Measurements from ENCODE around the gene MAP3K6.
"Not testable (repeated sequence)": the region's sequence is repeated elsewhere in the genome, so short reads cannot be mapped to it uniquely, and the experiment has no call there.

Gene MAP3K6, protein sequence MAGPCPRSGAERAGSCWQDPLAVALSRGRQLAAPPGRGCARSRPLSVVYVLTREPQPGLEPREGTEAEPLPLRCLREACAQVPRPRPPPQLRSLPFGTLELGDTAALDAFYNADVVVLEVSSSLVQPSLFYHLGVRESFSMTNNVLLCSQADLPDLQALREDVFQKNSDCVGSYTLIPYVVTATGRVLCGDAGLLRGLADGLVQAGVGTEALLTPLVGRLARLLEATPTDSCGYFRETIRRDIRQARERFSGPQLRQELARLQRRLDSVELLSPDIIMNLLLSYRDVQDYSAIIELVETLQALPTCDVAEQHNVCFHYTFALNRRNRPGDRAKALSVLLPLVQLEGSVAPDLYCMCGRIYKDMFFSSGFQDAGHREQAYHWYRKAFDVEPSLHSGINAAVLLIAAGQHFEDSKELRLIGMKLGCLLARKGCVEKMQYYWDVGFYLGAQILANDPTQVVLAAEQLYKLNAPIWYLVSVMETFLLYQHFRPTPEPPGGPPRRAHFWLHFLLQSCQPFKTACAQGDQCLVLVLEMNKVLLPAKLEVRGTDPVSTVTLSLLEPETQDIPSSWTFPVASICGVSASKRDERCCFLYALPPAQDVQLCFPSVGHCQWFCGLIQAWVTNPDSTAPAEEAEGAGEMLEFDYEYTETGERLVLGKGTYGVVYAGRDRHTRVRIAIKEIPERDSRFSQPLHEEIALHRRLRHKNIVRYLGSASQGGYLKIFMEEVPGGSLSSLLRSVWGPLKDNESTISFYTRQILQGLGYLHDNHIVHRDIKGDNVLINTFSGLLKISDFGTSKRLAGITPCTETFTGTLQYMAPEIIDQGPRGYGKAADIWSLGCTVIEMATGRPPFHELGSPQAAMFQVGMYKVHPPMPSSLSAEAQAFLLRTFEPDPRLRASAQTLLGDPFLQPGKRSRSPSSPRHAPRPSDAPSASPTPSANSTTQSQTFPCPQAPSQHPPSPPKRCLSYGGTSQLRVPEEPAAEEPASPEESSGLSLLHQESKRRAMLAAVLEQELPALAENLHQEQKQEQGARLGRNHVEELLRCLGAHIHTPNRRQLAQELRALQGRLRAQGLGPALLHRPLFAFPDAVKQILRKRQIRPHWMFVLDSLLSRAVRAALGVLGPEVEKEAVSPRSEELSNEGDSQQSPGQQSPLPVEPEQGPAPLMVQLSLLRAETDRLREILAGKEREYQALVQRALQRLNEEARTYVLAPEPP (N-terminal part only)

DNA sequence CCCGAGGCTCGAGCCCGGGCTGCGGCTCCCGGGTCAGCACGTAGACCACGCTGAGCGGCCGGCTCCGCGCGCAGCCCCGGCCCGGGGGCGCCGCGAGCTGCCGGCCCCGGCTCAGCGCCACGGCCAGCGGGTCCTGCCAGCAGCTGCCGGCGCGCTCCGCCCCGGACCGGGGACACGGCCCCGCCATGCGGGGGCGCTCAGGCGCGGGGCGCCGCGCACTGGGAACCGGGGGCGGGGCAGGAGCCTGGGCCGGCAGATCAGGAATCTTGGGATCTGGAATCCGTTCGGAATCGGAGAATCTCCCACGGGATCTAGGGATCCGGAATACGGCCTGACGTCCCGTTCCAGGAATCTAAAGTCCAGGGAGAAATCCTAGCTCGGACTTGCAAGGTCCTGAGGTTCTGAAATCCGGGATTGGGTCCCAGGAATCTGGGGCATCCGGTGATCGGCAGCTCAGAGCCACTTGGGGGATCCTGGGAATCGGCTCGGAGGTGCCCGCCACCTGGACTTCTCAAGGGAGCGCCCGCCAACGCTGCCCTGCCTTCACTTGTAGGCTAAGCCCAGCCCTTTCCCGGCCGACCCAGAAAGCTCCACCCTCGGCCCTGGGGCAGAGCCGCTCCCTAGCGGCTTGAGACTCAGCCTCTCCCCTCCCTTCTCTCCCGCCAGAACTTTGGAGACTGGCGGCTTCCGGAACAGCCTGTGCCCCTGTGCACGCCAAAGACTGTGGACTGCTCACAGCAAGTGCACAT is at the start of gene MAP3K6:
Gene MAP3K6 (minus strand): TSS at position 551 of the 749 bp plus-strand sequence. CDS start 364 bp downstream, at position 187.
- no peak for DNase-seq (ENCODE audit: low read depth in 2 of 2)

DNA sequence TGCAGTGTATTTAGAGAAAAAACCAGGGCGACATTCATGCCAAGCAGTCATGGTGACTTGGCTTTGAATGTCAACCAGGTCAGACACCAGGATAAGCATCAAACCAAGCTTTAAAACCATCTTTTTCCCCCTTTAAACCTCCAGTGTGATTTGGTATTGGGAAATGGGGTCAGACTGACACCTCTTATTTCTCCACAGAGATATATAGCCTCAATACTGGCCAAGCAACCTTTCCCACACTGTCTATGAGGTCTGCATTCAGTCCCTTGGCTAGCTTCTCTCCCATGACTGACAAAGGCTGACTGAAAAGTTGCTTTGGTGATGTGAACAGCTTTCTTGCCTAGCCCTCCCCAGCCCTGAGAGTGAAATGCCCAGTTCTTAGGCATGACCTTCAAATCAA is 47.3 kb upstream of the MAP3K6 start:
- DNase-seq (ENCODE audit: low read depth in 2 of 2) = no peak

DNA sequence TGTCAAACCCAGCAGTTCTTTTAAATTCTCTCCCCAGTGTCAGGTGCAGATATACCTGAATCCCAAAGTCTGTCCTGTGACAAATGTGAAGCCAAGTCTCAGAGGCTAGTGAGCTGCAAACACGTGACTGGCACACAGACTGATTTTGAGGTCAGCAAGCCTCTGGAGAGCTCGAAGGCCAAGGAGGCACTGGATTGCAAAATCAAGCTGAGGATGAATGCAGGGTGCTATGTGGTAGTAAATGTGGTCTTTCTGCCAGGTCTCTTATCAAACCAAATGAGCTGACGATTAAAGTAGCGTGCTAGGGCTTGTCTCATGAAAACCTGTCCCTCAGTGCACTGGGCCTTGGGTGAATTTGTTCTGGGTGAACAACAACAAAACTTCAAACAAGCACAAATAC is 46.2 kb upstream of the MAP3K6 start:
- DNase-seq (ENCODE audit: low read depth in 2 of 2) = no peak

DNA sequence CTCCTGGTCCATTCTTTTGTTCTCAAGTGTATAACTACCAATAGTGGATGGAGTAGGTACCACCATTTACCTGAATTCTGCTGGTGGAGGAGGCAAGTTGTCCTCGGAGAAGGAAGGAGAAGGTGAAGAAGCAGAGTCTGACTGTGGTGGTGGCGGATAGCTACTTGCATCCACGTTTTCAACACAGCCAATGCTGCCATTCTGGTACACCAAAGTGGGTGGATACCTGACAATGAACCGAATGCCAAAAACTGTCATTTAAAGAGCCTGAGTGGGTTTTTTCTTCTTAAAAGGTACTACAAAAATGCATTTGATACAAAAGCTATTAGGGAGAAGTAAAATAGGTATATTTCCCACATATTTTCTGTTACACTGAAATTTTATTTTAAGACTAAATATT is 45.7 kb upstream of the MAP3K6 start:
- DNase-seq (ENCODE audit: low read depth in 2 of 2) = no peak

DNA sequence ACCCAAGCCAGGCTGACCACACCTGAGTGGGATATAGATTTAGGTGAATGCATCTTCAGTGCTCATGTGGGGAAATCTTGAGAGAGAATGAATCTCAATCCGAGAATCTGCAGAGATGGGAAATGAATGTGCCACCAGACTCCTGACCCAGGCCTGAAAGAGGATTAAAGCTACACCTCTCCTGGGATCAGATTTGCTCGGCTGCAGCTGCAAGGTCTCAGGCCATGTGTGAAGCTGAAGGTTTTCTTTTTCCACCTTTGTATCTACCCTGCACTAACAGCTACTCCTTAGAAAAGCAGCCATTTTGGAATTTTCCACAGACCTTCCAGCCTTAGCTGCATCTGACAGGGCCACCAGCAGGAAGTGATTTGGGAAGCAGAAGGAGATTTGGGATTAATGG is 43.9 kb upstream of the MAP3K6 start:
- no peak for DNase-seq (ENCODE audit: low read depth in 2 of 2)

DNA sequence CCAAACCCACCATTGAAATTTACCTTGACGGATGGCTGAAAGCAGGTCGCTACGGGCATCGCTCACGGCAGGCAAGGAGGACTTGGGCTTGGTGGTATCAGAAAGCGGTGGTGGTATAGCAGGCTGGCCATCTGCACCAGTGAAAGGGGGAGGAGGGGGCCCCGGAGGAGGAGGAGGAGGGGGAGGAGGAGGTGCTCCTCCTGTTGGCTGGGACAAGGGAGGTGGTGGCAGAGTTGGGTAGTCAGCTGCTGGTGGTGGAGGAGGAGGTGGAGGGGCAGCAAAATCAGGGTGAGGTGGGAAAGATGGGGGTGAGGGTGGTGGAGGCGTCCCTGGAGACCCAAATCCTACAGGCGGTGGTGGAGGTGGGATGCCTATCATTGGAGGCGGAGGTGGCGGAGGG is 42.9 kb upstream of the MAP3K6 start:
- no peak for DNase-seq (ENCODE audit: low read depth in 2 of 2)

DNA sequence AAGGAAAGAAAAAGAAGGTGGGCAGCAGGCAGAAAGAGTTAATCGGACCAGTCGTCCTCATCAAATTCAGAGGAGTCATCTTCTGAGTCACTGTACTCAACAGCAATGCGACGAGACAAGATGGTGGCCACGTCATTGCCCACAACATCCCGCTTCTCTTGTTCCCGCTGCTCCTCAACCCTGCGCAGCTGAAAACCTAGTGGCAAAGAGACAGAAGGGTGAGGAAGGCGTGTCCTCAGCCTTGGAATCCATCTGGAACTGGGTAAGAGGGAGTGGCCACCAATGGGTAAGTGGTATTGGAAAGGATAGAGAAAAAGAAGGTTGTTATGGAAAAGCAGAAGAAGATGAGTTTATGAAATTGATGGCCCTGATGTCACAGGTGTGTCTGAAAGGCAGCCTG is 41.4 kb upstream of the MAP3K6 start:
- no peak for DNase-seq (ENCODE audit: low read depth in 2 of 2)

DNA sequence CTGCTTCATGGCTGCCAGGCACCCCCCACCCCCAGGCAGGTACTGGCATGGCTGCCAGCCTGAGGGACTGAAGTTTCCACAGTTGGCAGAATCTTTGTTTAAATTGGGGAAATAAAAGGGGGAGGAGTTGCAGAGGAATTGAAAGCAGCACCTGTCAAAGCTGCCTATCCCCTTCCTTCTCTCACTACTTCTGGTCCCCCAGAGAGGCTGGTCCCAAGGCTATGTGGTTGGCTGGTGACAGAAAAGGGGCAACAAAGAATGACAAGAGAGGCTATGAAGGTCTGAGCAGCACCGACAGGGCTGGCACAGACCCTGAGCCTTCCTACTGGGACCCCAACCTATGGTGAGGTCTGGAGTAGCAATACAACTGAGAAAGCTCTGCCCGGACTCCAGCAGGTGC is 40.0 kb upstream of the MAP3K6 start:
- DNase-seq (ENCODE audit: low read depth in 2 of 2) = not testable (repeated sequence)

DNA sequence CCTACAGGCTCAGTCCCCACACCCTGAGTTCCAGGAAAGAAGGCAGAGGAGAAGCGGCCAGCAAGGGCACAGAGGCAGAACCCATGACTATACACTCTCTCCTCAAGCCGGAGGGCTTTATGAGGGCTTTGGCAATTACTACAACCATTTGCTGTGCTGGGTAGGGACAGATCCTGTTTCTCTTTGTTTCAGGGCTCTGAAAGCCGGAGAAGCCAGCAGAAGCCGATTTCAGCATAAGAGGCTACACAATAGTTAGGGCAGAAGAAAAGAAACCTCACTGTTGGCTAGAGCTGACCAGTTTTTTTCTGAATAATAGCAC is 39.6 kb upstream of the MAP3K6 start:
- no peak for DNase-seq (ENCODE audit: low read depth in 2 of 2)

DNA sequence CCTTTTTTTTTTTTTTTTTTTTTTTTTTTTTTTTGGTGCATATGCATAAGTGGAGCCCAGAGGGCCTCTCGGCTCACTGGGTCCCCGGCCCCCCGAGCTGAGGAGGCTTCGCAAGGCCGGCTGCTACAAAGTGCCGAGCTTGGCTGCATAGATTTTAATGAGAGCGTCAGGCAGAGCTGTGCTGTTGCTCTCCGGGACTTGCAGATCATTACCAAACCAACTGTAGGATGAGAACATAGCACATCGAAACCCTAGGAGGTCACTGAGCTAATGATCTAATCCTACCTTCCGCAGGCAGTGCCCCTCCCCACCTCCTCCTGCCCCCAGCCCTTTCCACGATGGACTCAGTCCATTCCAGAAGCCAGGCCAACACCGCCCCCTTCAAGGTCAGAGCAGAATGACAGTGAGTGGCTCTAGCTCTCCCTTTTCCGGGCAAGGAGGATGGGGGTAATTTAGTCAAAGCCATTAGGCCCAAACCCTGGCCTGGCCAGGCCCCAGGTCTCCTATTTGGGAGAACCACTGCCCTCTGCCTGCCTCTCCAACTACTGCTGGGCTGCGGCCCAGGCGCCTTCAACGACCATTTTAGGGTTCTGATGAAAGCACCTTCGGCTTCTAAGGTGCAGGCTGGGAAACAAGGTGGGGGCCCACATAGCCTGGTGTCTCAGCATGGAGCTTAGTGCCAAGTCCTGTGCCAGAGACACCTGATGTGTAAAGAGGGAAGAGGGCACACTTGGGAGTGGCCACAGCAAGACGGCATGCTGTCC is 39.0 kb upstream of the MAP3K6 start:
- DNase-seq (ENCODE audit: low read depth in 2 of 2) = not testable (repeated sequence)

DNA sequence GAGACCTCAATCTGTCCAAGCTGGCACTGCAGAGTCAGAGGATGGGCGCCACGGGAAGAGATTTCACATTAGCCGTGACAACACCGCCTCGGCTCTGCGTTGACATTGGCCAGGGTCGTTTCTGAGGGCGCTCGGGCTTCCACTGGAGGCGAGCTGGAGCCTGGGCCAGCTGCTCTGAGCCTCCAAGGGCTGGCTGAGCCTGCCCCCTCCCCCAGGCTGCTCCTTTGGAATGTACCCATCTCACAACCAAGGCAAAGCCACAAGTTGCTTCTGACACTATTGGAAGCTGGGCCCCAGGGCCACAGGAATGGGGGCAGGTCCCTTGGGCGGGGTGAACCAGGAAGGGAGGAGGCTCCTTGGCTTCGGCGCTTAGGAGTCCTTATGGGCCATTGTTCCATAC is 38.3 kb upstream of the MAP3K6 start:
- no peak for DNase-seq (ENCODE audit: low read depth in 2 of 2)

DNA sequence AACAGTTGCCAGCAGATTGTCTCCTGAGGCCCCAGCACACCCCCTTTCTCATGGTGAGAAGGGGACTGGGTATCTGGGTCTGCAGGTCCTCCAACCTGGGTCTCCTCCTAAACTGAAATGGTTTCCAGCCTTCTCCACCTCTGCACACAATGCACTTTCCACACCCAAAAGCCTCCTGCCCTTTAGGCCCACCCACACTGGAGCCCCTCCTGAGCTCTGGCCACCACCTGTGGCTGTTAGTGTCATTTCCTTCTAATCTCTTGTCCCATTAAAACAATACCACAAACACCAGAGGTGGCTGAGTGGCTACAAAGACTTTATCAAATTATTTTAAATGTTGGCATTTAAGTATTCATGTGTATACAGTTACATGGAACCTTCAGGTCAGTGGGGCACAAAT is 37.2 kb upstream of the MAP3K6 start:
- DNase-seq (ENCODE audit: low read depth in 2 of 2) = no peak

DNA sequence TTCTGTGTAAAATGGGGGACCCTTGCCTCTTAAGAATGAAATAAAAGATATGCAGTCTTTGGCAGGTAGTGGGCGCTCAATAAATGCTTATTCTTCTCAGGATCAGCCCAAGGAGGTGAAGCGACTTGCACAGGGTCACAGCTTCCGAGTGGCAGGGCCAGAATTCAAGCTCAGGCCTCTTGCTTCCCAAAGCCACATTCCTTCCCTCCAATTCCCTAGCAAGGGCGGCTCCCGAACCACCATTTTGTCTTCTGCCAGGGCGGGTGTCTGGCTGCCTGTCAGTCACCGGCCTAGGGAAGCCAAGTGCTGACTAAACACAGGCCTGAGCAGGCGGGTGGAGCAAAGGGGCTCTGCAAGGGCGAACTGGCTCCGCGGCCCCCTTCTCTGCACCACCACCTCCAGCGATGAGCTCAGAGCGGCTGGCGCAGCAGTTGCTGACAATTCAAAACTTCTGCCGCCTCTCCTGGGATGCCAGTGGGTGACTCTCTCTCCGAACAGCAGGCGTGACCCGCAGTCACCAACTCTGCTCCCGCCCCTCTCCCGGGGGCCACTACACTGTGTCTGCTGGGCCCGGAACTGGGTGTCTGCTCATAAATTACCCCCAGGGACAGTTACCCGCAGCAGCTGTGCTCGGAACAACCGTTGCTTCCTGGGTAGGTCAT is 36.4 kb upstream of the MAP3K6 start:
- no peak for DNase-seq (ENCODE audit: low read depth in 2 of 2)

DNA sequence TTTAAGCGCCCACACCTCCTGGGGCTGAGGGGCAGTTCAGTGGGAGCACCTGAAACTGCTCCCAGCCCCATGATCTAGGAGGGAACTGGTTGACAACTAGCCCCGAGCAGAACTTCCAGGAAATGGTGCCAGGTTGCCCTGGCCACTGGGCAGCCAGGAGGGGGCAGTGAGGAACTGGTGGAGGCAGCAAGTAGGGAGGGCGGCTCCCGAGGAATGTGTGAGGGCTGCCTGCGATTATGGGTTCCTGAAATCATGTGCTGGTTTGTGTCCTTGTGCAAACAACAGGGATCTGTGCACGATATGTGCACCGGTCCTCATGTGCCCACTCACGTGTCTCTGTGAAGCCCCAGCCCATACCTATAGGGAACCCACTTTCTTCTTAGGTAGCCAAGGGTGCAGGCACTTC is 35.6 kb upstream of the MAP3K6 start:
- DNase-seq (ENCODE audit: low read depth in 2 of 2) = no peak

DNA sequence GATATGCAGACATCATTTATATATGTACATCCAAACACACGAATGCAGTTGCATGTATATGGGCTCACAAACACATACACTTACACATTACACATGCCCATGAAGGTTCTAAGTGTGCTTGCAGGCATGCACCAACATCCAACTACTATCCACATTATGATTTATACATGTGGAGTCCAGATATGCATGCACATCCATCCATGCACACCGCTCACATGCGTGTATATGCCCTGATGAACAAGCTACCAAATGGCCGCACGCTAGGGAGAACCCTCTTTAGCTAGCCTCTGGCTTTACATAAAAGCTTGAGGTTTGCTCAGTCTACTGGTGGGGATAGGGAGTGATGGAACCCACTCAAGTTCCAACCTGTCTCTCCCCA is 34.2 kb upstream of the MAP3K6 start:
- DNase-seq (ENCODE audit: low read depth in 2 of 2) = no peak

DNA sequence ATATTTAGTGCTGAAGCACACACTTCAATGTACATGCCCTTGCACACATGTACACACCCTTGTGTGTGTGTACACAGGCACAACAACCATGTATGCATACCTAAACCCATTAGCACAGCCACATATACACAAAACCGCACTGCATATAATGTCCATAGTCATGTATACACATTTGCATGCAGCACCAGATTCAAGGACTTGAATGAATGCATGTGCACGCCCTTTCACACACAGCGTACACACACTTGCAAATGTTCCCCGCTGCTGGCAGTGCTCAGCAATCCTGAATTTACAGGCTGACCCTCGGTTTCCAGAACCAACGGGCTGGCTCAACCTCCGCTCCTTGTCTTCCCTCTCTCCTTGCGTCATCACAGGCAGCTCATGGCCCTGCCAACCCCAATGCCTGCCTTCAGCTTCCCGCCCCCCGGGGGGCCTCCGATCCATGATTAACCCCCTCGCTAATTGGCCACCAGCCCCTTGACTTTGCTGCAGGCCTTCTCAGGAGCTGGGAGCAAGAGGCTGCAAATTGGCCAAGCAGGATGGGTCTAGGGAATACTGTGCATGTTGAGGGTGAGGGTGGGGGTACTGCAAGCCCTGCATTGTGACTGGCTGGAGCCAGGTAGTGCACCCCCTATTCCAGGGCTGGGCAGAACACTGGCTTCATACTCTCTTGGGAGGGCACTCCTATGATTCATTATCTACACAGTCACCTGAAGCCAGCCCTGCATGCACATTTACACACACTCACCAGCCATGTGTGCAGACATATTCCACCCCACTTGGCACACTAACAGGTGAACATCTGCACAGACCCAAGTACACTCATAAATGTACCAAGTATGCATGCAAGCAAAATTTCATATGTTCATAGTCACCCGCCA is 33.6 kb upstream of the MAP3K6 start:
- no peak for DNase-seq (ENCODE audit: low read depth in 2 of 2)

DNA sequence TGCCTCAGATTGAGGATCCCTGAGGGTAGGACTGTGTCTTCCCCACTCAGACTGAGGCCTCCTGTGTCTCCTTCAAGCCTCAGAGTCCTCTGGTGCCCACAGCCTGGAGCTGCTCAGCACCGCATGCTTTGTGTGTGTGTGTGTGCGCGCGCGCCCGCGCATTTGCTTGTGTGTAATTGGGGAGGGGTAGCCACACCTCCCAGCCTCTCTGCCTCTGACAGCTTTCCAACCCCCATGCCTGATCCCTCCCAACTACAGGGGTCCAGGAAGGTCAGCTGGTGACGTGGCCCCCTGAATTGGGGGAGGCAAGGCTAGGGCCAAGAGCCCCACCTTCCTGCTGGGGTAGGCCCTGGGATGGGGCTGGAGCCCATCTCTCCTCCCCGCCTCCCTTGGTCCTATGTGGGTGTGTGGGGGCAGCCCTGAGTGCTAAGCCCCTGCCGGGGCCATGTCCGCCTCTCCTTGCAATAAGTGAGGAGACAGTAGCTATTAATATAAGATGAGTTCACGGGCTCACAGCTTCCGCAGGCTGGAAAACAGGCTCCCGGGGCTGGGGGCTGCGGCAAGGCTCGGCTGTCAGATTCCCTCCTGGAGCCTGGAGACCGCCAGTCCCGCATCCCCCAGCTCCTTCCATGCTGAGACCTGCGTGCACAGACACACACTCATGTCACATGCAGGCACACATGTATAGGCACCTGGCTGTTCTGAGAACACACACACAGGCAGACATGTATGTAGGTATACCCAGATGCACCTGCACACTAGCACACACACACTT is 32.7 kb upstream of the MAP3K6 start:
- no peak for DNase-seq (ENCODE audit: low read depth in 2 of 2)

DNA sequence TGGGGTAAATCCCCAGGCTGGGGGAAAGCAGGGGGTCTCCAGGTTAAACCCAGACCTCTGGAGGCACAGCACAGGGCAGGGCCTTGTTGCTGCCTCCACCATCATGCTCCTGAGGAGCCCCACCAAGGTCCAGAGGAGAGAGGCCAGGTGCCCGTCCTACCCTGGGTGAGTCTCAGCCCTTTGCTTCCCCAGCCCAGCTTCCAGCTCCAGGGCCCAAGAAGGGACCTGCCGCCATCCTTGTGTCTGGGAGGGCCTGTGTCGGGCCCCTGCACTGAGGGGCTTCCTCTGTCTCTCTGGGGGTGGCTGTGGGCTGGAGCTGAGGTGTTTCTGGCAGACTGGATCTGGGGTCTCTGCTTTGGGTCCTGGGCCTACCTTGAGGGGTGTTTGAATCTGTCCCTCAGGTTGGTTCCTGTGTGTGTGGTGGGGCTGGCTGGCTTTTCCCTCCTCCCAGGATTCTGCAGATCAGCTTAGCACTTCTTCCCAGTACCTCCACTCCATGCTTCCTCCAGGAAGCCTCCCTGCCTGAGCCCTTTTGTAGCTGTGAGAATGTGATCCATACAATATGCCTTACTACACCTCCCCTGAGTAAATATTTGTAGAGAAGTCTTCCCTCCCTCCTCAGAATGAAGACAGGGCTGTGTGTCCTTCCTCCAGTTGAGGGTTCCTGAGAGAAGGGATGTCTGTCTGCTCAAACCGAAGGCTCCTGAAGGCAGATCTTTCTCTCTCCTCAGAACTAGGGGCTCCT is 31.8 kb upstream of the MAP3K6 start:
- no peak for DNase-seq (ENCODE audit: low read depth in 2 of 2)

Data from stimulated activated CD4-positive, alpha-beta T cell treated with anti-CD3 and anti-CD28 coated beads, Interleukin-1b, Interleukin-23, amount 100 ng/mL, for 4 hours (primary cell).